ENCODE measurements around the gene C19orf44. TPM values are rescaled to one million over a fixed set of nuclear protein-coding genes. Genes with fewer than 3 reads are reported as not detected.

C19orf44 gene
- total RNA-seq, 1 donor from 2014 or later = 2.9 TPM

DNA sequence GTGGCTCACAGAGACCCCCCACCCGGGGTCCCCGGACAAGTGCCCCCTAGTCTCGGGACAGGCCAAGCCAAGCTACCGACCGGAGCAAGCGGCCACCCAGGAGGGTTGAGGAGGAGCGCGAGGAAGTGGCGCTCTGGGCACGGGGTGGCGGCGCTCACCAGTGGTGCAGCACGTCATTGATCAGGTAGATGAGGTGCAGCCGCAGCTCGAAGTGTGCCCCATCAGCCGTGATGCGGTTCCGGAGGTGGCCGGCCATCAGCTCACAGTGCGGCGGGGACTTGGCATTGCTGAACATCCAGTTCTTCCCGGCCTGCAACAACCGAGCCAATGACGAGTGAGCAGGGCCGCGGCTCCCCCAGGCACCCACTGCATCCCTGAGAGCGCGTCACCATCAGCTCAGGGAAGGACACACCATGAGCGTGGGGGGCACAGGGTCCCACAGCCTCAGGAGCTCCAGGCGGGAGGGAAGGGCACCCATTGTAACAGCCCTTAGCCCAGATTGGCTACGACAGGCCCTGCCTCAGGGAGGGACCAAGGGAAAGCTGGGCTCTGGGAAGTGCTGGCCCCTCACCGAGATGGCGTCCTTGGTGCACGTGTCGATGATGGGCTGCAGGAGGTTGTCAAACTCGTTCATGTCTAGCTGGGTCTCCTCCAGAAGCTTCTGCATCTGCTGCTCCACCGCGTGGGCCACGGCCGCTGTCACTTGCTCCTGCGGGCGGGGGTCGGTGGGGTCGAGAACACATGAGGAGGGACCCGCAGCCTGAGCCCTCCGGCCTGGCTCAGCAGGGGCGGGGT, 36.4 kb downstream of the C19orf44 start:
- intact Hi-C loops (cut with micrococcal nuclease) = no loop called here
- no peak for DNase-seq
- peaks cover 98% of the 10 kb centered on the region for H3K36me3 ChIP-seq

DNA sequence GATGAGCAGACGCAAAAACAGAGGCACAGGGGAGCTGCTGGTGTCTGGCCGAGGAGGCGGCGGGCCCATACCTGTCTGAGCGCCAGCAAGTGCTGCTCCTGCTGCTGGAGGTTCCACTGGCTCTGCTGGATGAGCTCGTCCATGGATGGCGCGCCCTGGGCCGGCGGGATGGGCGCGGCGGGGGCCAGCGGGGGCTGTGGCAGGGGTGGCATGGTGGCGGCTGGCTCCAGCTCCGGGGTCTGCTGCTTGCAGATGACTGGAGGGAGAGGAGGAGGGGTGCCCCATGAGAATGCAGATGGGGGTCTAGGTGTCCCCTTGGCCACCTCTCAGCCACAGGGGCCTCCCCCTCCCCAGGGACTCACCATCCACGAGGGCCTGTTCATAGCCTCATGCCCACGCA, 39.2 kb downstream of the C19orf44 start:
- intact Hi-C loops (cut with micrococcal nuclease) = no loop called here
- Histone ChIP-seq H3K4me3 (no peak overlapping the region), H3K4me1 (peaks cover 27% of the 10 kb centered on the region), H3K9me3 (replicated peaks) (no peaks in the 10 kb centered on the region), H3K36me3 (peaks cover 90% of the 10 kb centered on the region), H3K27ac (replicated peaks) (no peak overlapping the region), H3K27me3 (ENCODE audit: low read depth) (no peaks in the 10 kb centered on the region)
- TF ChIP-seq, protein P1, sequence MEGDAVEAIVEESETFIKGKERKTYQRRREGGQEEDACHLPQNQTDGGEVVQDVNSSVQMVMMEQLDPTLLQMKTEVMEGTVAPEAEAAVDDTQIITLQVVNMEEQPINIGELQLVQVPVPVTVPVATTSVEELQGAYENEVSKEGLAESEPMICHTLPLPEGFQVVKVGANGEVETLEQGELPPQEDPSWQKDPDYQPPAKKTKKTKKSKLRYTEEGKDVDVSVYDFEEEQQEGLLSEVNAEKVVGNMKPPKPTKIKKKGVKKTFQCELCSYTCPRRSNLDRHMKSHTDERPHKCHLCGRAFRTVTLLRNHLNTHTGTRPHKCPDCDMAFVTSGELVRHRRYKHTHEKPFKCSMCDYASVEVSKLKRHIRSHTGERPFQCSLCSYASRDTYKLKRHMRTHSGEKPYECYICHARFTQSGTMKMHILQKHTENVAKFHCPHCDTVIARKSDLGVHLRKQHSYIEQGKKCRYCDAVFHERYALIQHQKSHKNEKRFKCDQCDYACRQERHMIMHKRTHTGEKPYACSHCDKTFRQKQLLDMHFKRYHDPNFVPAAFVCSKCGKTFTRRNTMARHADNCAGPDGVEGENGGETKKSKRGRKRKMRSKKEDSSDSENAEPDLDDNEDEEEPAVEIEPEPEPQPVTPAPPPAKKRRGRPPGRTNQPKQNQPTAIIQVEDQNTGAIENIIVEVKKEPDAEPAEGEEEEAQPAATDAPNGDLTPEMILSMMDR (IDR thresholded peaks at IDR 0.05; ENCODE audit: borderline replicate concordance) = no peak
- no peak for DNase-seq

More for the DNA sequence above, 36.4 kb downstream of the C19orf44 start:
- no peaks in the 10 kb centered on the region for H3K27me3 ChIP-seq (ENCODE audit: low read depth)
- H3K4me3 ChIP-seq = no peak overlapping the region
- TF ChIP-seq, protein P1 (IDR thresholded peaks at IDR 0.05; ENCODE audit: borderline replicate concordance) = no peak
- H3K27ac ChIP-seq (replicated peaks) = no peak overlapping the region
- no peaks in the 10 kb centered on the region for H3K9me3 ChIP-seq (replicated peaks)
- H3K4me1 ChIP-seq = peaks cover 2% of the 10 kb centered on the region

DNA sequence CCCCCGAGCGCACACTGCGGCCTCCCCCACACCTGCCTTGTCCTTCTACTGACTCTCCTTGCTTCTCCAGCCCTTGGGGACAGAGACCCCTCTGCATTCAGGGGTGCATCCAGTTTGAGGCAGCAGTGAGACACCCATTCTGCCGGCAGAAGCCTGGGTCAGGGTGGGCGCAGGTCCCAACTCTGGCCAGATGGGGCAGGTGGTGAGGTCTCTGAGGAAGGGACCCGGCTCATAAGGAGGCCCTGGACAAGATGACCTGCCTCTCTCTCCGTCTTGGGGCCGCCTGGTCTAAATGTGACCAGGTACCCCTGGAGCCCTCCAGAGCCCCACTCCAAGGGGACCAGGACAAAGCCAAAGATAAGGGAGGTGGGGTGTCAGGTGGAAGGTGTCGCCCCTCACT, 39.9 kb downstream of the C19orf44 start:
- Histone ChIP-seq H3K36me3 (peaks cover 86% of the 10 kb centered on the region), H3K9me3 (replicated peaks) (no peaks in the 10 kb centered on the region)

DNA sequence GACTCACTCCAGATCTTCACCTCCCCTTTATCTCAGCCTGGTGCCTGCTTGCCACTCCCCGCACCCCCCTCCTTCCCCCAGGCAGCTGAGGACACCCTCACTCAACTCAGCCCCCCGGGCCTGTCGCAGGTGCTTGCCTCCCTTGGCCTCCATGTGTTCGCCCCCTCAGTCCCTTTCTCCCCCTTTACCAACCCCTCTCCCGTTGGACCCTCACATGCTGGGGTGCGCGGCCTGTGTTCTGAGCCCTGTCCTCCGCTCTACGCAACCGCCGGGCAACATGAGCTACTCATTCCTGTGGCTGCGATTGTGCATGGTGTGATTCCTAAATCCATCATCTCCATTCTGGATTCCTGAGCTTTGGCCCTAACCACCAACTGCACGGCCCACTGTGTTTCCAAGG, 40.9 kb downstream of the C19orf44 start:
- TF ChIP-seq, protein P1 (IDR thresholded peaks at IDR 0.05; ENCODE audit: borderline replicate concordance) = no peak
- Histone ChIP-seq H3K27ac (replicated peaks) (no peak overlapping the region), H3K4me3 (no peak overlapping the region), H3K4me1 (peaks cover 44% of the 10 kb centered on the region), H3K36me3 (peaks cover 76% of the 10 kb centered on the region), H3K9me3 (replicated peaks) (no peaks in the 10 kb centered on the region), H3K27me3 (ENCODE audit: low read depth) (no peaks in the 10 kb centered on the region)
- intact Hi-C loops (cut with micrococcal nuclease) = no loop called here
- no peak for DNase-seq

More for the DNA sequence above, 39.9 kb downstream of the C19orf44 start:
- H3K4me3 ChIP-seq = no peak overlapping the region
- TF ChIP-seq, protein P1 (IDR thresholded peaks at IDR 0.05; ENCODE audit: borderline replicate concordance) = no peak
- no peaks in the 10 kb centered on the region for H3K27me3 ChIP-seq (ENCODE audit: low read depth)
- peaks cover 34% of the 10 kb centered on the region for H3K4me1 ChIP-seq
- intact Hi-C loops (cut with micrococcal nuclease) = no loop called here
- DNase-seq = no peak
- no peak overlapping the region for H3K27ac ChIP-seq (replicated peaks)

DNA sequence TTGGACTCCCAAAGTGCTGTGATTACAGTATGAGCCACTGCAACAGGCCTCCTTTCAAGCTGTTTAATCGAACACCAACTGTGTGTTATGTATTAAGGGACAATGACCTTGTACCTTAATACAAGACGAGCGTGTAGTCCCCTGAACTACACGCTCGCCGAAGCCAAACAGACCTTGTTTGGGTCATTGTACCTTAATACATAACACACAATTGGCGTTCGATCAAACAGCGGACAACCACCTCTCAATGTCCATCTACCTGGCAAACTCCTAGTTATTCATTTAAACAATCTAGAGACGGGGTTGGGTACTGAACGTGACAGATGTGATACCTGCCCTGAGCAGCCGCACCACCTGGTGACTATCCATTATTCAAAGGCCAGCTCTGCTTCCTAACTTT, 44.8 kb downstream of the C19orf44 start:
- Histone ChIP-seq H3K4me3 (peak overlapping the region; percentile 84), H3K36me3 (peaks cover 39% of the 10 kb centered on the region), H3K27me3 (ENCODE audit: low read depth) (no peaks in the 10 kb centered on the region), H3K4me1 (peaks cover 66% of the 10 kb centered on the region), H3K9me3 (replicated peaks) (no peaks in the 10 kb centered on the region), H3K27ac (replicated peaks) (no peak overlapping the region)
- intact Hi-C loops (cut with micrococcal nuclease) = no loop called here
- TF ChIP-seq, protein P1 (IDR thresholded peaks at IDR 0.05; ENCODE audit: borderline replicate concordance) = no peak
- no peak for DNase-seq
